Measurements from ENCODE around the gene BCHE.
"Not testable (repeated sequence)": the region's sequence is repeated elsewhere in the genome, so short reads cannot be mapped to it uniquely, and the experiment has no call there.

The BCHE gene

GRCh38 chr3:165815682-165816081 lies 21.5 kb downstream of the BCHE start:
- DNase-seq, result no peak

- no peak for DNase-seq
These were observed 22.8 kb downstream of the BCHE start for GRCh38 chr3:165814380-165814779.

- not testable (repeated sequence) for DNase-seq
These were observed 29.3 kb downstream of the BCHE start for GRCh38 chr3:165807937-165808336.

DNA sequence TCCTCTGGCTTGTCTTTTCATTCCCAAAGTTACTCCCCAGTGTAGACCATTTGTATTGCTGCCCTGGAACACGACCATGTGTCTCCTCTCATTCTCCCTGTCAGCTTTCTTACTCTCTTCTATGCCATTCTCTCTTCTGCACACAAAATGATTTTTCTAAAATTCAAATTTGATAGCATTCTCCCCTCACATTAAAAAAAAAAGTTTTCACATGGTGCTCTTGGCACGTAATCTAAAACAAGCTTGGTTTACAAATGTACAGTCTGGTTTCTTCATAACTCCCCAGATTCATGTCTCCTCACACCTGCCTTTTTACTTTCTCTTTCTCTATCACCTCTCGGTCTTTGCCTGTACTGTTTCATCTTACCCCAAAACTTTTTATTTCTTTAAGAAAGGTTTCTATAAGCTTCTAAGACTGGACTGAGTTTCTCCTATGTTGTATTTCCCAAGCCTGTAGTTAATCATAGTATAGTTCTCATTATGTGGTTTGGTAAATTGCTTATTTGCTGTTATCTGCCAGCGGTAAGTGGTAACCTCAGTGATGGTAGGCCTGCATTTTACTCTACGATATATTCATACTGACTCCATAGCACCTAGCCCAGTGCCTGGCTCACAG lies 31.2 kb downstream of the BCHE start:
- DNase-seq, result no peak

DNA sequence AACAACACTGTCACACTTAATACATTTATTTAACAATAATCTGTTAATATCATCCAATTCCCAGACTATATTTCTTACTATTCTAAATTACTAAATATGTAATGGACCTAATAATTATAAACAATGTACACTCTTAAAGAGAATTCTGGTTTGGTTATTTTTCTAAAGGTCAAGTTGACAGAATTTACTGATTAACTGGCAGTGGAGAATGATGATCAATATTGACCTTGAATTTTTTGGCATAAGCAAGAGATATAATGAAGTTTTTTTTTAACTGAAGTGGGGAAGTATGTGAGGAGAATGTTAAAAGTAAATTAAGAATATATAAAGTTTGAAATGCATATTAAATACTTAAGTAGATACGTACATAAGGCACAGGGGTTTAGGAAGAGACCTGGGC lies 33.8 kb downstream of the BCHE start:
- no peak for DNase-seq

DNA sequence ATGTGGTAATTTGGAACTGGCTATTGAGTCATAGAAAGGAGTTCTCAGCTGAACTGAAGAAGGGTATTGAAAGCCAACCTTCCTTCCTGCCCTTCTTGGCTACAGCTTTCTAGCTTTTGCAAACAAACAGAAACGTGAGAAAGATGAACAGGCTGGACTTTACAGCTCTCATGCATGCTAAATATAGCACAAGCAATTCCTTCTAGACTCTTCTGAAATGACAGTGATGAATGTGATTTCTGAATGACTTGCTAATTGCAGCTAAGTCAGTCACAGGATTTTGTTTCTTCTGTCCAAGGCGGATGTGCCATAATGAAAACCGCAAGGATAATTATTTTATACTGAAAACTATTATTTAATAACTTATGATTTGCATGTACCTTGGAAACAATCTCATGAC lies 36.3 kb downstream of the BCHE start:
- DNase-seq, result no peak

DNA sequence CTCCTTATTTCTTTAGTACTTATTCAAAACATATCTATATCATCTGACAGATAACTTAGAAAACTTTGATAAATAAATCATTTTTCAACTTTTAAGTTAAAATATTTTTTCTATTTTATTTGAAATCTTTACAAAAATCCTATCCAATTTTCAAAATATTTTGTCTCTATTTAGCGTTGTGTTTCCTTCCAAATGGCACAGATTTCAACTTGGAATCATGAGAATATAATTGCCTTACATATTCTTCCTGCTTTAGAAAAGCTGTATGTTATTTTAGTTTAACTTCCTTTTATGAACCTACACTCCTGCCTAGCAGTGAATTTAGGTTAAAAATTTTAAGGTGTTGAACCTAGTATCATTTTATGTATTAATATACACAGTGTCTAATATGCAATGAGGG lies 38.2 kb downstream of the BCHE start:
- DNase-seq, result no peak

DNA sequence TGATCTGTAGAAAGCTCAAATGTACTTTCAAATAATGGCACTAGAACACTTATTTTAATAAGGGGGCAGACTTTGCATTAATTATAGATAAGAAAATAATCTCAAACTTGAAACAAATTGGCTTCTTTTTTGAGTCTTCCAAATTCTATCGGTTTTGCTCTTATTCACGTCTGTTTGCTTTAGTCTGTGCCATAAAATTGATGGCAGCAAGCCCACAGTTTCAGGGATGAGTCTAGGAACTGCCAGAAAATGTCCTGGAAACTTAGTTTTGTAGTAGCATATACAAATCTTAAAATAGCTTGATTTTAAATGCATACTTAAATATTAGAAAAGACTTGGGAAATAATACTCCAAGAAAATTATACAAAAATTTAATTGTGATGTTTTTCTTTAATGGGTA lies 39.7 kb downstream of the BCHE start:
- no peak for DNase-seq

GRCh38 chr3:165796701-165797100 lies 40.5 kb downstream of the BCHE start:
- DNase-seq, result no peak

DNA sequence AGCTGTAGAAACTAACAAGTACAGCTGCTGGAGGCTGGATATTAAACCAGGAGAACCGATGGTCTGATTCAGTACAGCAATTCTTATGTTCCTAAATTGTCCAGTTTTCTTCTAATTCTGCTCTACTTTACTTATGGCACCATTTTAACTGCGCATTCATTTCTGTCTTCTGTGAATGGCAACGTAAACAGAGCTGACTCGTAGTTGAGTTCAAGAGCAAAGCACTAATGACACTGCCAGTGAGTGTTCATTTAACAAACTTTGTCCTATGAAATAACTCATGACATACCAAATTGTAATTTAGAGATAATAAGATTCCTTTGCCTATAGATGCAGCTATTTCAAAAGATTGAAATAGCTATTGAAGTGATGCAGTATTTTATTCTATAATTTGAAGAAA lies 48.7 kb downstream of the BCHE start:
- no peak for DNase-seq

DNA sequence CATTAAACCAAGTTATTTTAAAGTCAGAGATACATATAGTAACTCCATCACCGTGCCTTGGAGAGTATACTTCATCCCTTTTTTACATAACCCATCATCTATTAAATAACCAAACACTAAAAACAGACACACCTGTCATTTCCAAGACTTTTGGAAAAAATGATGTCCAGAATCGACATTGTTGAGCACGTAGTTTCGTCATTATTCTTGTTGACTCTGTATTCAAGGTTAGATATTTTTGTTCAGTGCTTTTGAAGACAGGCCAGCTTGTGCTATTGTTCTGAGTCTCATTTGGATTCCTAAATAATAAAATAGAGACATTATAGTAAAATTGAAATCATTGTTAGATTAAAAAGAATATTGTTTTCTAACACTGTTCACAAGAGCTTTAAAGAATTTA lies 51.2 kb downstream of the BCHE start:
- no peak for DNase-seq

DNA sequence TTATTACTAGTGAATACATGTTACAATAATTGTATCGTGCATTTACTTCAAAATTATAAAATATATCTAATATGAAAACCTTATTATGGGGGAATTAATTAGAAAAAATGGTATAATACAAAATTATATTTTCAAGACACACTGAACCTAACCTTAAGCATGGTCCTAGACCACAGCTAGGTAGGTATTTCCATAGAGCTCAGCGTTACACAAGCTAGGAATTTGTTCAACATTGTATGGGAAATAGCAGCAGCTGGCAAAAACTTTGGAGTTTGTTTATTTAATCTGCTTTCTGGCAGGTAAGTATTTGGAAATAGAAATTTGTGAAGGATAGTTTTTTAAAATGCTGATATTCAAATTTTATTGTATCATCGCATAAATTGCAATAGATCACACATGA lies 52.9 kb downstream of the BCHE start:
- DNase-seq, result no peak

DNA sequence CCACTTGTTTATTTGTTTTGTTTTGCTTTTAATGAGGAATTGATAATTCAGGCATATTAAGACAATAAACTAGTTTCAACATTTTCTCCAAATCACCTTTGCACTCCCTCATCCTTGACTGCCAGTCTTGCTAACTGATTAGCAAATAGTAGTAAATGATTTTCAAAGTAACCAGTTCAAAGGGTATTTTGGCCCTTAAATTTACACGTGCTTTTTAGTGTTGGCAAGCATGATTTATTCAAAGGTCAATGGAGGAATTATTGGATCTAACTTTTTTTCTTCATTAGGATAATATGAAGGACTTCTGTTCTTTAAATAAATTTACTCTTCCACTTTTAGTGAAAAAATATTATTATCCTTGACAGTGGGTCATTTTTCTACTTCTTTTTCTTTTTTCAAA lies 53.8 kb downstream of the BCHE start:
- DNase-seq, result no peak

- no peak for DNase-seq
These were observed 58.3 kb downstream of the BCHE start for GRCh38 chr3:165778891-165779290.

DNA sequence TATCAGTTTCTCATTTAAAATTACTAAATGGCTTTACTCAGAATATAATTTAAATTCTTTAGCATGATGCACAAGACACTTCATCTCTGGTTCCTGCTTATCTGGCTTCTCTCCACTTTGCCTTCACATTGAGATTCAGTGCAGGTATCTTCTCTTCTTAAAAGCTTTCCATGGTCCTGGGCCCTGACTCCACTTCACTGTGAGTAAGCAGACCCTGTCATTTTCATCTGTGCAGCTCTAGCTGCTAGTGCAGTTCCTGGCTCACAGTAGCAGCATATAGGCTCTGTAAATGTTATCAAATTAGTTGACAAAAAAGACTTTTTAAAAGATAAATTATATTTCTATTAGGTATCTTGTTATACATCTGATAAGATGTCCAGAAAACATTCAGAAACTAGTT lies 58.8 kb downstream of the BCHE start:
- DNase-seq, result no peak

GRCh38 chr3:165775824-165776223 lies 61.4 kb downstream of the BCHE start:
- DNase-seq, result no peak

GRCh38 chr3:165770781-165771180 lies 66.4 kb downstream of the BCHE start:
- DNase-seq, result peak; percentile 0

- DNase-seq, result no peak
These were observed 68.5 kb downstream of the BCHE start for GRCh38 chr3:165768680-165769079.

DNA sequence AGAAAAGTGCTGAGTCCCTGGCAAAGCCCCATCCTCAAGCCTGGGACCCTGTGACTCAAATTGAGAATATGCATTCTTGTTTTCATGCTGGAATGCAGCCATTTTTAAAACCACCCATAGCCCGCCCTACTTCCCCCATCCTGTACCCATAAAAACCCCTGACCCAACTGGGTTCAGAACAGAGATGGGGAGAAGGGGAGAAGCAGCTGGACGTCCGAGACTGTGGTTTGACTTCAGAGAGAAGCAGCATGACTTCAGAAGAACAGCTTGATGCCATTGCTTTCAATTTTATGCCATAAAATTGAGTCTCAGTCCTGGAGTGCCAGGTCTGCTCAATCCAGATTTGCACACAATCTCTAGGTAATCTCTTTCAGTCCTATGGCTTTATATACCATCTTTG lies 78.2 kb downstream of the BCHE start:
- DNase-seq, result no peak

DNA sequence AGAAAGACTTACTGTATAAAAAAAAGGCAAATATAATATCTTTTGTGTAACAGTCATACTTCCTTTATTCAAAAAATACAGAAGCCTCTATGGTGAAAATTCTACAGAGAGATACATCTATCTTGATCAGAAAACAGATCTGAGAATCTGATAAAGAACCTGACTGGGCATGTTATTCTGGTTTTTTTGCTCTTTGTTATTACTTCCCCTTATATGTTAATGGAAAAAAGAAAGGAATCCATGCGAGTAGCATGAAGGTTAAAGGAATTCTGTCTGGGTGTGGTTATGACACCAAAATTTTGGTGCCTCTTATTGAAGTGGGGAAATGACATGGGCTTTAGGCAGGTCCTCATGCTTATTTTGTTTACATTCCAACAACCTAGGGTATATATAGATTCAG lies 81.7 kb downstream of the BCHE start:
- DNase-seq, result peak; percentile 1

DNA sequence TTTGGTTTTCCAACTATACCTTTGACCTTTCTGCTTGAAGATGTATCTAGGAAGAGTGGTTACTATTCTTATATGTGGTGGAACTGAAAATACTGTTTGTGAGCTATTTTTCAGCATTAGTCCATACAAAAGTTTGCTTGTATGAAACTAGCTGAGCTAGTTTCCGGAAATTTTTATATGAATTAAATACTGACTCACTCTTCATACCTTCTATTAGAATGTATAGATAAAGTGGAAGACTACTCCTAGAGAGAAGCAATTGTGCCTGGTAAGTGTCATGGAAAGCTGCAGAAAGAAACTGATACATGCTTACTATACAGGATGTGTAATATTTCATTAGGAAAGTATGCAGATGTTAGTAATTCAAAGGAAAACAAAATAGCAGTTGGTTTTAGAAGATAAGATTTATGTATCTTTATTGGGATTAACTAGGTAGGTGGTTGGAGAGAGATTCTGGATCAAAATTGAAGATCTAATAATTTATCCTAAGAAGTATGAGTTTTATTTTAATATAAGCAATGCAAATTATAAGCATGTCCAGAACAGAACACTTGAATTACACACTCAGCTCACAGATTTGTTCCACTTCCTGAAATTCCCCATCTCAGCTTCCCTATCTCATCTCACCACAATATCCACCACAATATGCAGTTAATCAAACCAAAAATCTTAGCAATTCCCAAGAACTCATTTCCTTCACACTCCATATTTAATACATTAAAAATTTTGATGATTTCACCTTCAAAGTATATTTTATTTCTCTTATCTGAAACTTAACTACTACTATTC lies 82.8 kb downstream of the BCHE start:
- DNase-seq, result peak; percentile 8

- no peak for DNase-seq
These were observed 83.7 kb downstream of the BCHE start for GRCh38 chr3:165753560-165753959.

DNA sequence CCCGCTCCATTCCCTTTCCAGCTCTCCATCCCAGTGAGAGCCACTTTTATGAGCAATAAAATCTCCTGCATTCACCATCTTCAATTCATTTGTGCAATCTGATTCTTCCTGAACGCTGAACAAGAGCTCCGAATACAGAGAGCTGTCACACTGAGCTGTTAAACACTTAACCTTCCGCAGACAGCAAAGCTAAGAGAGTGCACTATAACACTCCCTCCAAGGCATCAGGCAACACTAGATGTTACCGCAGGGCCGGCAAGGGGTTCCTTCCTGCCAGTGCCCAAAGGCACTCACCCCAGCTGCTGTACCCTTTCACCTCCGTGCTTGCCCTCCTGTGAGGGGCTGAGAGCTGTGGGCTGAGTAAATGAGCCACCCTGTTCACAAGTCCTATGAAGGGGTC lies 85.6 kb downstream of the BCHE start:
- DNase-seq, result no peak

- DNase-seq, result no peak
These were observed 87.4 kb downstream of the BCHE start for GRCh38 chr3:165749821-165750220.

DNA sequence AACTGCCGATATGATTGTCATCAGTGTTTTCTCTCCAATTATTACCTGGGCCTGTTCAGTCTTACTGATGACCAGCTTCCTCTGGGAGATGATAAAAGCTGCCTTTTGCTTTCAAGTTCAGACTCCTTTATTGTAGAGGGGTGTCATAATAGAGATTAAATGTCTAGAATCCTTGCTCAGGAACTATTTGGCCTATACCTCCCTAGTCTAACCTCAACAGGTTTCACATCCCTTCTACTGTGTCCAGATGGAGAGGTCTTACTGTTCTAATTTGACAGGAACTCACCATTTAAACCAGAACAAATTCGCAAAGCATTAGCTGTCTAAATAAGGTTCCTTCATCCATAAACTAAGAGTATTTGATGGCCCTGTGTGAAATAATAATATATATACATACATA lies 88.0 kb downstream of the BCHE start:
- DNase-seq, result no peak
